GM18868 (cell line): ENCODE results near the gene CACNA1E.

ENCODE experiments used
- ATAC-seq: cut with Tn5 transposase; IDR thresholded peaks from one replicate; pipeline ENCODE4 v1.9.1; 2021; ENCODE audit warnings: mild to moderate bottlenecking, moderate library complexity; ENCODE audit not compliant: unreplicated experiment

CACNA1E gene

GRCh38 chr1:181674617-181675016 lies 191.3 kb downstream of the CACNA1E start:
- ATAC-seq, result no peak

DNA sequence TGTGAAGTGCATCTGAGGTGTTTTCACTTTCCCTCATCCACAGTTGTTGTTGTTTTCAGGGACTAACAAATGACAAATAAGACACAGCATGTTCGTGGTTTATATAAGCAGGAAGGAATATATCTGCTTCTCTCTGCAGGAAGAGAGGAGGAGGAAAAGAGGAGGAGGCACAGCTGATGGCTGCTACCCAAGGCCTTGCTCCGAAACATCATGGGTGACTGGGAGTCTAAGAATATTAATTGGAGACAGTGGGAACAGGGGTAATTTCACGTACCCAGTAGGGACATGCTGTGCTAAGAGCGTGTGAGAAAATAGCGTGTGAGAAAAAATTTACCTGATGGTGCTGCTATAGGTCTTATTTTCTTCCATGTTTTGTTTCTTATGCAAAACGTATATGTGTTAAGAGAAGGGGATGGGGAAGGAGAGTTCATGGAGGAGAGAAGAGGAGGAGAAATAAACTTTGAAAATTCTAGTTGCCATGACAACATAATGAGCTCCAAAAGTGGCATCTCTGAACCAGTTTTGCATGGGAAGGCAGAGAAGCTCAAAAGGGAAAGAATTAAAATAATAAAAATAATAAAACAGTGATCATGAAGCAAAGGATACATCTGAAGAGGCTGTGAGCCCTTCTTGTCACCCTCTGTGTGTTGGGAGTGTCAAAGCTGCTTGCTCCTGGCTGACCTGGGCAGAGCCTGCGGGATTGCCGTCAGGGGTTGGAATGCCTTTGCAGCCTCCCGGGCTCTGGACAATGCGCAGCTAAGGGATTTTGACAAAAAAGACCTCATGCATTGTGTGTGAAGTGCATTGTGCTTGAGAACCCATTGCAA lies 192.0 kb downstream of the CACNA1E start:
- ATAC-seq, result no peak

- no peak for ATAC-seq
These were observed 192.5 kb downstream of the CACNA1E start for GRCh38 chr1:181675918-181676190.

DNA sequence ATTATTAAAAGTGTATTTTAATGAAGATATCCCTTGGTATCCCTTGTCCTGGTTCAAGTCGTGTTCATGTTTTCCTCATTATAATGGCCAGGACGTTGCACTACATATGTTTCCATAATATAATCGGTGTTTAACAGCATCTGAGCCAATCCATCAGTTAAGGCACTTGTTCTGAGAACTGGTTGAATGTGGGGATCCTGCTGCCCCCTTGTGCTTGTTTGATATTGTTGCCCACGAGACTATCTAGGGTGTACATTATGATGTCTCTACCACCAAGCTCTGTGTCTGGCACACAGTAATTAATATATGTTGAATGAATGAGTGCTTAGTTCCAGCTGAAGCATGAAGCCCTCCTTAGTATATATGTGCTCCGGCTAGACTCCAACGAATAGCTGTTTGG lies 193.0 kb downstream of the CACNA1E start:
- peak; percentile 84 for ATAC-seq

DNA sequence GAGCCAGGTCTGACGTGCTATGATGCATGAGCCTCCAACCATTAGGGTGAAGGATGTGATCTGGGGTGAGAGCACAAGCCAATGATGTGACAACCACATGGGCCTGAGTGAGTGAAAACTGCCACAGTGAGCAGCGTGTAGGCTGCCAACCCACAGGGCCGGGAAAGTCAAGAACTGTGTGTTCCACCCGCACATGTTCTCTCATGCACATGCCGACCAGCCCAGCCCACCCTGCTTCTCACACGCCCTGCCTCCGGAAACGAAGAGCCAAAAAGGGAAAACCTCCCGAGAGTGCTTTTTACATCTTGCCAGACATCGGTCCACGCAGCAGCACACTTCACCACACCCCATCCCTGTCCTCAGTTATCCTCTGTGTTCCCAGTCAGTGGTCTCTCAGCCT lies 197.0 kb downstream of the CACNA1E start:
- ATAC-seq, result no peak

DNA sequence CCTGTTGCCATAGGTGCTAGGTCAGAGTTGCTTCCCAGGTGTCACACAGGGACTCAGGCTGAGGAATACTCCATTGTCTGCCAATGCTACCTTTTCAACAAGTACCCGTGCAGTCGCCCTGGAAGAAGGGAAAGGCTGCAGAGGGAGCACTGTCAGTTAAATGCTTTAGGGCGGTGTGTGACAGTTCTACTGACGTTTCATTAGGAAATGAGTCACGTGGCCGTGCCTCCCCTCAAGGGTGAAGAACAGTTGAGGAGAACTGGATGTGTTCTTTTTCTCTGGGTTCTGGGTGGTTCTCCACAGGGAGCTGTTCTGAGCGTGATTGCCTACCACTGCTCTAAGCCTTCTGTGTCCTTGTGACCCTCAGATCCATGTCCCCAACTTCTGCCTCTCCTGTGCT lies 197.6 kb downstream of the CACNA1E start:
- no peak for ATAC-seq

GRCh38 chr1:181685211-181685610 lies 201.9 kb downstream of the CACNA1E start:
- ATAC-seq, result no peak

GRCh38 chr1:181701891-181702290 lies 218.6 kb downstream of the CACNA1E start:
- ATAC-seq, result no peak

DNA sequence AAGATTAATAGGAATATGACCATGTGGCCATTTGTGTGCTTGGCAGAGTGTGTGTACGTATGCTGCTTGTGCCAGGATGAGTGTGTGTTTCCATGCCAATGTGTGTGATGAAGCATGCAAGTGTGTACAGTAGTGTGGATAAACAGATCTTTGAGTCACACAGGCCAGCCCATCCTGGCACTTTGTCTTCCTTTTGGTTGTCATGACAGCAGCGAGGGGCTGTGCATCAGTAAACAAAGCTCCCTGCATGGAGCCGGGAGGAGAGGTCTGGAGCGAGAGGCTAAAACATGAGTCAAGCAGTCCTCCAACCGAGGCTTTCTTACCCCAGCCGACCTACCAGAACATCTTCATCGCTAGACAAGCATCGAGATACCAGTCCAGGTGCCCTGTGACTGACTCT lies 221.2 kb downstream of the CACNA1E start:
- ATAC-seq, result no peak

- no peak for ATAC-seq
These were observed 228.5 kb downstream of the CACNA1E start for GRCh38 chr1:181711820-181712219.

DNA sequence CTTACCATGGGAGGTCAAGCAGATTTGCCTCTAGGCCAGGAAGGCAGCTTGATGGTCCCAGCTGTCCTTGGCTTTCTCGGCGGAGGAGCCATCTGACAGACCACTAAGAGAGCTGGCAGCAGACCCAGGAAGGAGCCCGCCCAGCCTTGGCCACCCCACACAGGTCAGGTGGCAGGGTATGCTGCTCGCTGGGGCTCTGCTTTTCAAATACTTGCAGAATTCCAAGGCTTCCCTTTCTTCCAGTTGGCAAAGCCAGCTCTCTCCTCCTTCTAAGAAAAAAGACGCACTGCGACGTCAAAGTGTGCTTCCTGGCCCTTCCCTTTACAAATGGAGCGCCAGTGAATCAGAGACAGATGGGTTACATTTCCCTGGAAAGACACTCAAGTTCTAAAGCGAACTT lies 229.4 kb downstream of the CACNA1E start:
- ATAC-seq, result no peak

DNA sequence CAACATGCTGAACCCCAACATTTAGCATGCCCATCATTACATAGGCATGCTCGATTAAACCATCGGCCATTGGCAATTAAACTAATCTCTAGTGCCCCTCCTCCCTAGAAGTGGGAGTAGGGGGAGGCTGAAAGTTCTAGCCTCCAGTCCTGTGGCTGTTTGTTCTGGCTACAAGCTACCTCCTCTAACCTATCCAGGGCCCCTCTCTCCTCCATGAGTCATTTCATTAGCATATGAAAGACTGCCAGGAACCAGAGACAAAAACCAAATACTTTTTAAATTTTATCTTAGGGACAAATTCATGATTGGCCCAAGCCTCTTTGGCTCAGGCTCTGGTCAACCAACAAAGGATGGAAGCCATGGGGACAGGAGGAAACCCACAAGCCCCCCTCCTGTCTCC lies 231.1 kb downstream of the CACNA1E start:
- no peak for ATAC-seq

- ATAC-seq, result no peak
These were observed 234.7 kb downstream of the CACNA1E start for GRCh38 chr1:181718034-181718433.

- ATAC-seq, result no peak
These were observed 243.1 kb downstream of the CACNA1E start for GRCh38 chr1:181726320-181727012.

- ATAC-seq, result no peak
These were observed 247.3 kb downstream of the CACNA1E start for GRCh38 chr1:181730606-181731005.

- no peak for ATAC-seq
These were observed 249.1 kb downstream of the CACNA1E start for GRCh38 chr1:181732218-181732990.

DNA sequence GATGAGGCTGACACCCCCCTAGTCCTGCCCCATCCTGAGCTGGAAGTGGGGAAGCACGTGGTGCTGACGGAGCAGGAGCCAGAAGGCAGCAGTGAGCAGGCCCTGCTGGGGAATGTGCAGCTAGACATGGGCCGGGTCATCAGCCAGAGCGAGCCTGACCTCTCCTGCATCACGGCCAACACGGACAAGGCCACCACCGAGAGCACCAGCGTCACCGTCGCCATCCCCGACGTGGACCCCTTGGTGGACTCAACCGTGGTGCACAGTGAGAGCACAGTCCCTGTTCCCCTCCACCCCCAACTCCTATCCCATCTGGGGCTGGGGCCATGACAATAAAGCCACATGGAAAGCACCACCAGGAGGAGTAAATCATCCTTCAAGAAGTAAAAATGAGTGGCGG lies 250.2 kb downstream of the CACNA1E start:
- no peak for ATAC-seq

GRCh38 chr1:181737056-181737455 lies 253.7 kb downstream of the CACNA1E start:
- ATAC-seq, result no peak

GRCh38 chr1:181739214-181739613 lies 255.9 kb downstream of the CACNA1E start:
- no peak for ATAC-seq

- no peak for ATAC-seq
These were observed 259.1 kb downstream of the CACNA1E start for GRCh38 chr1:181742426-181742825.

- no peak for ATAC-seq
These were observed 260.6 kb downstream of the CACNA1E start for GRCh38 chr1:181743878-181744312.

- no peak for ATAC-seq
These were observed 262.9 kb downstream of the CACNA1E start for GRCh38 chr1:181746224-181746623.
